ENCODE data around the gene GCN1.

Gene GCN1

DNA sequence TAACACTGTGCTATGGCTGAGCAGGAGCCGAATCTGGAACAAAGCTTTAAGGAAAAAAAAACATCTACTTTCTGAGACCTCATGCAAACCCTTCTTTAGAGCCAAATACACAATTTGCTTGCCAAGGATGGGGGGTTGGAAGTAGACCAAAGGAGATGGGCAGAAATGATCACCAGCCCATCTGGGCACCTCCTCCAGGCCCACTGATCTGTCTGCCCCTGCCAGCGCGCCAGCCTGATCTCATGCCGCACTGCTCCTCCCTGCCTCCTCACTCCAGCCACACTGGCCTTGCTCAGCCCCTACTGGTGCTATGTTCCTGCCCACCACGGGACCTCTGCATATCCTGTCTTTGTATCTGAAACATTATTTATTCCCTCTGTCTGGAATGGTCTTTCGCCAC, 53.2 kb downstream of the GCN1 start:
- Histone ChIP-seq H3K36me3 (ENCODE audit: control insufficient read depth, insufficient read depth, low read length) (peaks cover 63% of the 10 kb centered on the region), H3K4me3 (ENCODE audit: low read length) (no peak overlapping the region)
- no CpG with 5 or more reads among the region's 6 CpGs for WGBS (ENCODE audit: insufficient coverage, insufficient read length)

DNA sequence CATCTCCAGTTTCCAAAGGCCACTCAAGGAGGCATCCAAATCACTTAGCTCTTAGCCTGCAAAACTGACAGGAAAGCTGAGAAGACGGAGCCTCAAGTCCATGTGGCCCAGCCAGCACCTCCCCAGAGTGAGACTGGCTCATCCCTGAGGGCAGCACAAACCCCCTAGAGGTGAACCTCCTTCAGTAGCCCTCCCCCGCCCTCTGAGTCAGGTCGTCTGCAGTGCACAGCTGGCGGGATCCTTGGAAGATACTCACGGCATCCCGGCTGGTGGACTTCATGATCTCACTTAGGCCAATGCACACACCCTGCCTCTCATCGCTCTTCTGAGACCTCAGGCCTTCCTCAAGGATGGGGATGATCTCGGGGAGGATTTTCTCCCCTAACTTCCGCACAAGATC, 53.9 kb downstream of the GCN1 start:
- H3K27ac ChIP-seq (ENCODE audit: low read length) = no peak overlapping the region
- no peaks in the 10 kb centered on the region for H3K27me3 ChIP-seq (ENCODE audit: control insufficient read depth, insufficient read depth, low read length)
- DNase-seq (ENCODE audit: low read depth, low spot score) = no peak
- no peak overlapping the region for H3K4me3 ChIP-seq (ENCODE audit: low read length)
- no CpG with 5 or more reads among the region's 9 CpGs for WGBS (ENCODE audit: insufficient coverage, insufficient read length)
- peaks cover 67% of the 10 kb centered on the region for H3K36me3 ChIP-seq (ENCODE audit: control insufficient read depth, insufficient read depth, low read length)
- no peaks in the 10 kb centered on the region; the same call in 1 of the 2 replicates for H3K4me1 ChIP-seq (ENCODE audit: control insufficient read depth, insufficient read depth, low read length)
- no peaks in the 10 kb centered on the region for H3K9me3 ChIP-seq (ENCODE audit: control insufficient read depth, insufficient read depth, low read length)

More for the DNA sequence above, 53.2 kb downstream of the GCN1 start:
- Histone ChIP-seq H3K4me1 (ENCODE audit: control insufficient read depth, insufficient read depth, low read length) (no peaks in the 10 kb centered on the region; the same call in 1 of the 2 replicates), H3K27me3 (ENCODE audit: control insufficient read depth, insufficient read depth, low read length) (no peaks in the 10 kb centered on the region), H3K9me3 (ENCODE audit: control insufficient read depth, insufficient read depth, low read length) (no peaks in the 10 kb centered on the region), H3K27ac (ENCODE audit: low read length) (no peak overlapping the region)
- DNase-seq (ENCODE audit: low read depth, low spot score) = no peak

DNA sequence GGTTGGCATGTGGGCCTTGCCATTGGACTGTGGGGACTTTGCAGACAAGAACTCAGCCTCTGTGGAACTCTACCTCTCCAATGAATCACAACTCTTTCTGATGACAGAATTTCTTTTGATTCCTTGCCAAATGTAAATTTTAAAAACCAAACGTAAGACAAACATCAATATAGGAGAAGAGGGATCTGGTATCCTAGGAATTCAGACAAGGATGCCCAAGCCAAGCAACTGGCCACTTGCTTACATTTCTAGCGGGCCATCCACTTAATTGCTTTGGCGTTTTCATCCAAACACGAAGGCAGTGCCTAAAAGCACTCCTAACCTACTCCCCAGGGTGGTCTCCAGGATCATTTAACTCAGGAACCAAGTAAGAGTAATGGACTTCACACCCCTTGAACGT, 54.6 kb downstream of the GCN1 start:
- H3K9me3 ChIP-seq (ENCODE audit: control insufficient read depth, insufficient read depth, low read length) = no peaks in the 10 kb centered on the region
- no peak for DNase-seq (ENCODE audit: low read depth, low spot score)
- peaks cover 67% of the 10 kb centered on the region for H3K36me3 ChIP-seq (ENCODE audit: control insufficient read depth, insufficient read depth, low read length)
- no peaks in the 10 kb centered on the region; the same call in 1 of the 2 replicates for H3K4me1 ChIP-seq (ENCODE audit: control insufficient read depth, insufficient read depth, low read length)
- H3K27ac ChIP-seq (ENCODE audit: low read length) = no peak overlapping the region
- H3K27me3 ChIP-seq (ENCODE audit: control insufficient read depth, insufficient read depth, low read length) = no peaks in the 10 kb centered on the region
- H3K4me3 ChIP-seq (ENCODE audit: low read length) = no peak overlapping the region
- no CpG with 5 or more reads among the region's 5 CpGs for WGBS (ENCODE audit: insufficient coverage, insufficient read length)

DNA sequence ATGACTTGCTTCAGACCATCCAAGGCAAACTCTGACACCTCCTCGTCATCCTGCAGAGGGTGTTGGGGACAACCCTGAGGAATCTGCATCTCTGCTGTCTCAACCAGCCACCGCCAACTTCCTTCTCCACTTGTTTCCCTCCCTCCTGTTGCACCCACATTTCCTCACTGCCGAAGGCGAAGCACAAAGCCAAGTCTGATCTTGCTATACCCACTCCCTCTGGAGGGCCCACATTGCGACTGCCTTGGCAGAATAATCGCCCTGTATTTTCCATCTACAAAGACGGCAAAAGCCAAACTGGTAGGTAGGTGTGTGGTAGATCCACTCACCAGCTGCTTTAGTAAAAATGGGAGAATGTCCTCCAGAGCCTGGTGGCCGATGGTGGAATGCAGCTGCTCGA, 56.1 kb downstream of the GCN1 start:
- Histone ChIP-seq H3K27ac (ENCODE audit: low read length) (no peak overlapping the region), H3K36me3 (ENCODE audit: control insufficient read depth, insufficient read depth, low read length) (peaks cover 70% of the 10 kb centered on the region), H3K9me3 (ENCODE audit: control insufficient read depth, insufficient read depth, low read length) (no peaks in the 10 kb centered on the region), H3K27me3 (ENCODE audit: control insufficient read depth, insufficient read depth, low read length) (no peaks in the 10 kb centered on the region), H3K4me1 (ENCODE audit: control insufficient read depth, insufficient read depth, low read length) (no peaks in the 10 kb centered on the region), H3K4me3 (ENCODE audit: low read length) (no peak overlapping the region)
- WGBS (ENCODE audit: insufficient coverage, insufficient read length) = no CpG with 5 or more reads among the region's 9 CpGs
- DNase-seq (ENCODE audit: low read depth, low spot score) = no peak

DNA sequence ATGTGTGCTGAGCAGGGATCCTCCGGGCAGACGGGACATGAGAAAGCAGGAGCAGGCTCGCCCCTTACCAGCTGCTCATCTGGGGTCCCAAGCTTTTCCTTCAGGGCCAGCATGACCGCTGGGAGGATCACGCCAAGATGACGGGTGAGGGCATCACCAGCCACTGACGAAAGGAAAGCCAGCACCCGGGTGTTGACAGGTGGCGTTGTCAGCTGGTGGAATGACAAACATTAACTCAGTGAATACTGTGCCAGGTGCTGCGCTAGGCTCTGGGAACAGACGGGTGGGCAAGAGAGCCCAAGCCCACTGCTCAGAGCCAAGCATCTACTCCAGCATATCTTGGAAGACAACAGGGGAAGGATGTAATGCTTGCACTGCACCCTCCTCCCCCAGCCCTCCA, 56.7 kb downstream of the GCN1 start:
- peaks cover 73% of the 10 kb centered on the region for H3K36me3 ChIP-seq (ENCODE audit: control insufficient read depth, insufficient read depth, low read length)

DNA sequence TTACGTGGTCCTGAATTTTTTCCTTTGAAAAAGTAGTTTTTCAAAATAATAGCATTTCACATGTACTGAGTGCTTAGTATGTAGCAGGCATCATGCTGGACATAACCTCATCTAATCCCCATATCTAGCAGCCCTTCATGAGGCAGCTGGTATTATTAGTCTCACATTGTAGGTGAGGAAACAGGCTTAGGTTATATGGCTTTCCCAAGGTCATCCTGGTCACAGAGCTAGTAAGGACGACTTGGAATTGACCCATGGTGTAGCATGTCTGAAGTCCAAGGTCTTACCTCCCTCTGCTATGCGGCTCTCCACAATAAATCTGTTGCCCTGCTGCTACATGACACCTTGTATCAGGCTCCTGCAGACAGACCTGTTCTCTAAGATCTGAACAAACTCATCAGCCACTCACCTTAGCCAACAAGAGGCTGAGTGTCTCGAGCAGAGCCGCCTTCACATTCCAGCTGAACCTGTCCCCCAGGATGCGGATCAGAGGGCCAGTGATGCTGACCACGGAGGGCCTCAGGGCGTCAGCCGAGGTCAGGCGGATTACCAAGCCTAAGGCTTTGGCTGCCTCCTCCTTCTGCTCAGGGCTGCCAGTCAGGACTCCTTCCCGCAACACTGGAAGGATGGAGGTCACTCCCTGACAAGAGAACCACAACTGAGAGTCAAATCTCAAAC, 58.3 kb downstream of the GCN1 start:
- Histone ChIP-seq H3K27ac (ENCODE audit: low read length) (no peak overlapping the region), H3K9me3 (ENCODE audit: control insufficient read depth, insufficient read depth, low read length) (no peaks in the 10 kb centered on the region), H3K4me1 (ENCODE audit: control insufficient read depth, insufficient read depth, low read length) (no peaks in the 10 kb centered on the region), H3K4me3 (ENCODE audit: low read length) (no peak overlapping the region), H3K36me3 (ENCODE audit: control insufficient read depth, insufficient read depth, low read length) (peaks cover 70% of the 10 kb centered on the region), H3K27me3 (ENCODE audit: control insufficient read depth, insufficient read depth, low read length) (no peaks in the 10 kb centered on the region)
- DNase-seq (ENCODE audit: low read depth, low spot score) = no peak
- WGBS (ENCODE audit: insufficient coverage, insufficient read length) = 100% methylated on average over 1 of the region's 11 CpGs

More for the DNA sequence above, 56.7 kb downstream of the GCN1 start:
- no peak overlapping the region for H3K4me3 ChIP-seq (ENCODE audit: low read length)
- no peak for DNase-seq (ENCODE audit: low read depth, low spot score)
- no CpG with 5 or more reads among the region's 11 CpGs for WGBS (ENCODE audit: insufficient coverage, insufficient read length)
- no peaks in the 10 kb centered on the region for H3K4me1 ChIP-seq (ENCODE audit: control insufficient read depth, insufficient read depth, low read length)
- H3K27ac ChIP-seq (ENCODE audit: low read length) = no peak overlapping the region
- no peaks in the 10 kb centered on the region for H3K9me3 ChIP-seq (ENCODE audit: control insufficient read depth, insufficient read depth, low read length)
- no peaks in the 10 kb centered on the region for H3K27me3 ChIP-seq (ENCODE audit: control insufficient read depth, insufficient read depth, low read length)

DNA sequence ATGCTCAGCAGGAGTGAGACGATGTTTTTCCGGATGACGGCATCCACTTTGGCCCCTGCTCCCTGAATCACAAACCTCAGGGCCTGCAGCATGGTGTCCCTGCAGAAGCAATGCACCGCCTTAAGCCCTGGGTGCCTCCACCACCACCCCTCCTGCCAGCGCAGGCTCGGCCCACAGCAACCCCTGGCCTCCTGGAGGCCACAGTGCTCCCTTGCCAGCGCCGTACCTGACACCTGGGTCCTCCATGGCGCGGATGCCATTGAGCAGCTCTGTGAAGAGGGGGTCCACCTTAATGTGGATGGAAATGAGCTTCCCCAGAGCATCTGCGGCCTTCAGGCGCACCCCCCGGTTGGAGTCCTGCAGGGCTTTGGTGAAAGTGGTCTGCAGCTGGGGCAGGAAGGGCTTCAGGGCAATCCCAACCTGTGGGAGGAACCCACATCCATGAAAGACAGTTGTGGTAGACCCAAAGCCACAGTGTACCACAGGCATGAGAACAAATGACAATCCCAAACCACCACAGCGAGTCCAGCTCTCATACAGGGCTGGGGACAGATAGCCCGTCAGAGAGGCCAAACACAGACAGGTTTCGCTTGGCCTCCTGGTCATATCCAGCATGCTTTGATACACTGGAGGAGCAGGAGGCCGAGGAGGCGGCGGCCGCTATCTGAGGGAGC, 60.1 kb downstream of the GCN1 start:
- WGBS (ENCODE audit: insufficient coverage, insufficient read length) = no CpG with 5 or more reads among the region's 20 CpGs
- Histone ChIP-seq H3K4me1 (ENCODE audit: control insufficient read depth, insufficient read depth, low read length) (no peaks in the 10 kb centered on the region), H3K9me3 (ENCODE audit: control insufficient read depth, insufficient read depth, low read length) (no peaks in the 10 kb centered on the region), H3K27ac (ENCODE audit: low read length) (no peak overlapping the region), H3K36me3 (ENCODE audit: control insufficient read depth, insufficient read depth, low read length) (peaks cover 72% of the 10 kb centered on the region), H3K4me3 (ENCODE audit: low read length) (no peak overlapping the region), H3K27me3 (ENCODE audit: control insufficient read depth, insufficient read depth, low read length) (no peaks in the 10 kb centered on the region)
- no peak for DNase-seq (ENCODE audit: low read depth, low spot score)

DNA sequence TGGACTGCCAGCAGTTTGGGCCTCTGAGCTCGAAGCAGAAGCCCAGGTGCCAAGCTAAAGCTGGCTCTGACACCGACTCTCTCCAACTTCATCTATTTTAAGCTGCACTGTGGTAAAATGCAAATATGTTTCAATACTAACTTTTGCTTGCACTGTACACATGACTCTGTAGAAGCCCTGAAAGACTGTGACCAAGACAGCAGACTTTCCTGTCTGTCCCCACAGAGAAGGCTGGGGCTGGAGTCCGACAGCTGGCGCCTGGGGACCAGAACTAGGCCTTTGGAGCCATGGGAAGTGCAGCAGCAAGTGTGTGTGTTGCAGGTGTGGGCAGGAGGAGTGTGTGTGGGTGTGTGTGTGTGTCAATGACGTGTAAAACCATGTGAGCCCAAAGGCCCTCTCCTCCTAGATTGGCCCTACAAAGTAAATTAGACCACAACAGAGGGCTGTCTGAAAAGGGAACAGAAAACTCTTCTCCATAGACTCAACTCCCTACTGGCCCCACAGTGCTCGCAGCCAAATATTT, 61.6 kb downstream of the GCN1 start:
- H3K27me3 ChIP-seq (ENCODE audit: control insufficient read depth, insufficient read depth, low read length) = no peaks in the 10 kb centered on the region
- no CpG with 5 or more reads among the region's 6 CpGs for WGBS (ENCODE audit: insufficient coverage, insufficient read length)
- H3K9me3 ChIP-seq (ENCODE audit: control insufficient read depth, insufficient read depth, low read length) = no peaks in the 10 kb centered on the region
- no peaks in the 10 kb centered on the region for H3K4me1 ChIP-seq (ENCODE audit: control insufficient read depth, insufficient read depth, low read length)
- peaks cover 67% of the 10 kb centered on the region for H3K36me3 ChIP-seq (ENCODE audit: control insufficient read depth, insufficient read depth, low read length)
- H3K27ac ChIP-seq (ENCODE audit: low read length) = no peak overlapping the region
- no peak overlapping the region for H3K4me3 ChIP-seq (ENCODE audit: low read length)
- no peak for DNase-seq (ENCODE audit: low read depth, low spot score)

DNA sequence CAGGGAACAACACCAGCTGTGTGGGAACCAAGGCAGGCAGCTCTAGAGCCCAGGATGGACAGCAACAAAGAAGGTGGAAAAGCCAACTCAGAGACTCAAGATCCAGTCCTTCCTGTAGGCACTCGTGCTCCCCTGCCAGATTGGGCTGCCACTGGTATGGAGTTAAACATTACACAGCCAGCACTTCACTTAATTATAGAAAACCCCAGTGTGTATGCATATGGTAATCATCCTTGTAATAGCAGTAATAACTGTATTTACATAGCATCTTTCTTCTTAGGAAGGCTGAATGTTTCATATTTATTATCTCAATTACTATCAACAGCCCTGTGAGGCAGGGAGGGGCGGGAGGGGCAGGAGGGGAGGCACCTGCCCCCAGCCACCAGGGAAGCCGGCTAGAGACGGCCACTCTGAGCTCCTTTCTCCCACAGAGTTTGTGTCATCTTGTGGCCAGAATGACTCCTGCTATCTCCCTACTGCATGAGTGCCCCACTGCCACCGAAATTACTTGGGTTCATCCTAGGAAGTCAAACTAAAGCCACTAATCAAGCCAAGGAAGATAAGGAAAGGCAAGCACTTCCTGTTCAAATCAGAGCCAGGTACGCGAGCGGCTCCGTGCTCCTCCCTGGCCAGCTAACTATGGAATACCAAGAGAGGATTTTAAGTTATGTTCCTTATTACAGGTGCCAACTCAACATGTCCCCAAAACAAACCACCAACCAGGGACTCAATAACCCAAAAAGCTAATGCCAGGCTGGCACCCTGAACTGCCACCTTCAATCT, 62.3 kb downstream of the GCN1 start:
- Histone ChIP-seq H3K36me3 (ENCODE audit: control insufficient read depth, insufficient read depth, low read length) (peaks cover 66% of the 10 kb centered on the region), H3K9me3 (ENCODE audit: control insufficient read depth, insufficient read depth, low read length) (no peaks in the 10 kb centered on the region), H3K27me3 (ENCODE audit: control insufficient read depth, insufficient read depth, low read length) (no peaks in the 10 kb centered on the region), H3K4me3 (ENCODE audit: low read length) (no peak overlapping the region), H3K27ac (ENCODE audit: low read length) (no peak overlapping the region), H3K4me1 (ENCODE audit: control insufficient read depth, insufficient read depth, low read length) (no peaks in the 10 kb centered on the region)
- no CpG with 5 or more reads among the region's 9 CpGs for WGBS (ENCODE audit: insufficient coverage, insufficient read length)
- DNase-seq (ENCODE audit: low read depth, low spot score) = no peak

DNA sequence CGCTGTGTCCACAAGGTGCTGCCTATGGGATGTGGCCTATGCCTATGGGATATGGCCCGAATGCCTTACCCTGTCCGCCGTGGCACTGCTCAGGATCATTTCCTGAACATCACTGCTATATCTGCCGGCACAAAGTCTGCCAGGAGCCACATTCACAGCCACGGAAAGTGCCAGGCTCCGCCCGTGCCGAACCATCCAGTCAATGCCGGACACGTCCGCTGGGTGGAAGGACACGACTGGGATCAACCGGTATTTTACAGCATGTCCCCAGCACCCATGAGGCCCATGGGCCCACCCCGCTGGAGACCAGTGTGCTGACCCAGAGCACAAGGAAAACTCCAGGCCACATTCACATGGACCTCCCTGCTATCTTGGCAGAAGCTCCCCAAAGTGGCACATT, 63.4 kb downstream of the GCN1 start:
- no peaks in the 10 kb centered on the region for H3K9me3 ChIP-seq (ENCODE audit: control insufficient read depth, insufficient read depth, low read length)
- no peak overlapping the region for H3K4me3 ChIP-seq (ENCODE audit: low read length)
- WGBS (ENCODE audit: insufficient coverage, insufficient read length) = no CpG with 5 or more reads among the region's 15 CpGs
- no peak overlapping the region for H3K27ac ChIP-seq (ENCODE audit: low read length)
- peaks cover 59% of the 10 kb centered on the region for H3K36me3 ChIP-seq (ENCODE audit: control insufficient read depth, insufficient read depth, low read length)
- H3K4me1 ChIP-seq (ENCODE audit: control insufficient read depth, insufficient read depth, low read length) = no peaks in the 10 kb centered on the region
- H3K27me3 ChIP-seq (ENCODE audit: control insufficient read depth, insufficient read depth, low read length) = no peaks in the 10 kb centered on the region
- no peak for DNase-seq (ENCODE audit: low read depth, low spot score)
